Measurements from ENCODE around the gene HELQ. TPM values are rescaled to one million over a fixed set of nuclear protein-coding genes. Genes with fewer than 3 reads are reported as not detected.
A peak's percentile ranks its signal among the peaks of the same experiment; 100 is the strongest.

The HELQ gene
- total and polyA plus RNA-seq, 10 of the 15 experiments (the other 5 are each of a cell fraction or from before 2014, with no cell fraction given): 4.5 to 13.3 (median 10.6) TPM

DNA sequence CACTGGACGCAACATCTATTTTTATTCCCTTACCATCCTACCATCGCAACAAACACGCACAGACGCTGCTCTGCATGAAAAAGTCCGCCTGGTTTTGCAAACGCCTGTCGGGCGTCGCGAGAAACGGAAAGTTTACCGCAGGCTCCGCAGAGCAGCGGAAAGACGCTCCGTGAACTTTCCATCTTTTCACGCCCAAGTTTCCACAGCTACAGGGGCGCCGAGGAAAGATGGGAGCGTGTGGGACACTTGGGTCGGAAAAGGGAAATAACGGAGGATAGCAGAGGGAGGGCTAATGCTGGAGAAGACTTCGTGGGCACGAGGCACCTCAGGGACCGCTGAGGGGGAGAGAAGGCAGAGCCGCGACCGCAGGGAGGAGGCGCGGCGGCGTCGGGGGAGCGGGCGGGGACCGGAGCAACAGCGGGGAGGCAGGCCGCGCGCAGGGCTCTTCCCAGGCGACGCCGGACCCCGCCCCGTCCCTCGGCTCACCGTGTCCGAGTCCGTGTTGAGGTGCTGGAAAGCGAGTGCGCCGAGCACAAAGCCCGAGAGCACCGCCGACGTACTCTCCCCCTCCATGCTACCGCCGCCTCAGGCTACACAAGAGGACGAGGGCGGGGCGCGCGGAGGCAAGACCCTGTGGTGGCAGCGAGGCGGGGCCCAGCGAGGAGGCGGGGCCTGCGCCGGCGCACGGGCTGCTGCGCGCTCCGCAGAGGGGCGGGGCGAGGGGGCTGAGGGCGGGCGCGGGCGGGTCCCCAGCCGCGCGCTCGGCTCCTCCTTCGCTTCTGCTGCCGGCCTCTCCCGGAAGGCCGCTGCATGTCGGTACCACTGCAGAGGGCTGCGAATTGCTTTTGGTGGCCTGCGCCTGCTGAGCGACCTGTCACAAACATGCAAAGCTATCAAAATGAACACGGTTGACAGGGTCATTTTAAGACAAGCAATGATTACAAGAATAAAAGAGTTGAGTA is 29.2 kb upstream of the HELQ start, which contains the start of gene ABRAXAS1 (continued):
- TF ChIP-seq, protein P1, sequence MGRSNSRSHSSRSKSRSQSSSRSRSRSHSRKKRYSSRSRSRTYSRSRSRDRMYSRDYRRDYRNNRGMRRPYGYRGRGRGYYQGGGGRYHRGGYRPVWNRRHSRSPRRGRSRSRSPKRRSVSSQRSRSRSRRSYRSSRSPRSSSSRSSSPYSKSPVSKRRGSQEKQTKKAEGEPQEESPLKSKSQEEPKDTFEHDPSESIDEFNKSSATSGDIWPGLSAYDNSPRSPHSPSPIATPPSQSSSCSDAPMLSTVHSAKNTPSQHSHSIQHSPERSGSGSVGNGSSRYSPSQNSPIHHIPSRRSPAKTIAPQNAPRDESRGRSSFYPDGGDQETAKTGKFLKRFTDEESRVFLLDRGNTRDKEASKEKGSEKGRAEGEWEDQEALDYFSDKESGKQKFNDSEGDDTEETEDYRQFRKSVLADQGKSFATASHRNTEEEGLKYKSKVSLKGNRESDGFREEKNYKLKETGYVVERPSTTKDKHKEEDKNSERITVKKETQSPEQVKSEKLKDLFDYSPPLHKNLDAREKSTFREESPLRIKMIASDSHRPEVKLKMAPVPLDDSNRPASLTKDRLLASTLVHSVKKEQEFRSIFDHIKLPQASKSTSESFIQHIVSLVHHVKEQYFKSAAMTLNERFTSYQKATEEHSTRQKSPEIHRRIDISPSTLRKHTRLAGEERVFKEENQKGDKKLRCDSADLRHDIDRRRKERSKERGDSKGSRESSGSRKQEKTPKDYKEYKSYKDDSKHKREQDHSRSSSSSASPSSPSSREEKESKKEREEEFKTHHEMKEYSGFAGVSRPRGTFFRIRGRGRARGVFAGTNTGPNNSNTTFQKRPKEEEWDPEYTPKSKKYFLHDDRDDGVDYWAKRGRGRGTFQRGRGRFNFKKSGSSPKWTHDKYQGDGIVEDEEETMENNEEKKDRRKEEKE (IDR thresholded peaks at IDR 0.05): no peak
- TF ChIP-seq MXI1 (IDR thresholded peaks at IDR 0.05; ENCODE audit: low read depth, low read length) (peak; percentile 14; the same call in 1 of the 2 replicates), TCF7 (IDR thresholded peaks at IDR 0.05; ENCODE audit: borderline replicate concordance) (no peak), DPF2 (IDR thresholded peaks at IDR 0.05) (peak; percentile 70; the same call in 1 of the 2 replicates), ZNF687 (IDR thresholded peaks at IDR 0.05) (peak; percentile 75), IKZF1 (conservative IDR thresholded peaks at IDR 0.05) (peak; percentile 98), ZNF384 (IDR thresholded peaks at IDR 0.05; ENCODE audit: borderline replicate concordance, low read depth, low read length) (no peak), POU2F2 (IDR thresholded peaks at IDR 0.05; ENCODE audit: borderline replicate concordance, low read depth, low read length) (peak; percentile 80; the same call in 2 of the 3 replicates), POLR2AphosphoS5 (IDR thresholded peaks at IDR 0.05; ENCODE audit: low read length) (peak; percentile 92), CBX5 (IDR thresholded peaks at IDR 0.05; ENCODE audit: low read depth) (no peak; the same call in 1 of the 2 replicates), BHLHE40 (IDR thresholded peaks at IDR 0.05; ENCODE audit: borderline replicate concordance in 1 of 2, low read depth in 2 of 2, low read length in 1 of 2) (peak; percentile 59 to 88; a peak in 3 of 4 replicates), EGR1 (IDR thresholded peaks at IDR 0.05; ENCODE audit: borderline replicate concordance in 1 of 2, low read depth in 2 of 2, low read length in 2 of 2) (peak in 1 of 2 experiments; percentile 20; a peak in 1 of 3 replicates)
- TF ChIP-seq, protein P2, sequence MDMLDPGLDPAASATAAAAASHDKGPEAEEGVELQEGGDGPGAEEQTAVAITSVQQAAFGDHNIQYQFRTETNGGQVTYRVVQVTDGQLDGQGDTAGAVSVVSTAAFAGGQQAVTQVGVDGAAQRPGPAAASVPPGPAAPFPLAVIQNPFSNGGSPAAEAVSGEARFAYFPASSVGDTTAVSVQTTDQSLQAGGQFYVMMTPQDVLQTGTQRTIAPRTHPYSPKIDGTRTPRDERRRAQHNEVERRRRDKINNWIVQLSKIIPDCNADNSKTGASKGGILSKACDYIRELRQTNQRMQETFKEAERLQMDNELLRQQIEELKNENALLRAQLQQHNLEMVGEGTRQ (IDR thresholded peaks at IDR 0.05; ENCODE audit: borderline replicate concordance, low read depth, low read length): no peak
- TF ChIP-seq, protein P3, sequence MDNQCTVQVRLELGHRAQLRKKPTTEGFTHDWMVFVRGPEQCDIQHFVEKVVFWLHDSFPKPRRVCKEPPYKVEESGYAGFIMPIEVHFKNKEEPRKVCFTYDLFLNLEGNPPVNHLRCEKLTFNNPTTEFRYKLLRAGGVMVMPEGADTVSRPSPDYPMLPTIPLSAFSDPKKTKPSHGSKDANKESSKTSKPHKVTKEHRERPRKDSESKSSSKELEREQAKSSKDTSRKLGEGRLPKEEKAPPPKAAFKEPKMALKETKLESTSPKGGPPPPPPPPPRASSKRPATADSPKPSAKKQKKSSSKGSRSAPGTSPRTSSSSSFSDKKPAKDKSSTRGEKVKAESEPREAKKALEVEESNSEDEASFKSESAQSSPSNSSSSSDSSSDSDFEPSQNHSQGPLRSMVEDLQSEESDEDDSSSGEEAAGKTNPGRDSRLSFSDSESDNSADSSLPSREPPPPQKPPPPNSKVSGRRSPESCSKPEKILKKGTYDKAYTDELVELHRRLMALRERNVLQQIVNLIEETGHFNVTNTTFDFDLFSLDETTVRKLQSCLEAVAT (IDR thresholded peaks at IDR 0.05): 0 out of 2 replicates have a peak, but pooled peaks have one; percentile 34
- TF ChIP-seq, protein P4, sequence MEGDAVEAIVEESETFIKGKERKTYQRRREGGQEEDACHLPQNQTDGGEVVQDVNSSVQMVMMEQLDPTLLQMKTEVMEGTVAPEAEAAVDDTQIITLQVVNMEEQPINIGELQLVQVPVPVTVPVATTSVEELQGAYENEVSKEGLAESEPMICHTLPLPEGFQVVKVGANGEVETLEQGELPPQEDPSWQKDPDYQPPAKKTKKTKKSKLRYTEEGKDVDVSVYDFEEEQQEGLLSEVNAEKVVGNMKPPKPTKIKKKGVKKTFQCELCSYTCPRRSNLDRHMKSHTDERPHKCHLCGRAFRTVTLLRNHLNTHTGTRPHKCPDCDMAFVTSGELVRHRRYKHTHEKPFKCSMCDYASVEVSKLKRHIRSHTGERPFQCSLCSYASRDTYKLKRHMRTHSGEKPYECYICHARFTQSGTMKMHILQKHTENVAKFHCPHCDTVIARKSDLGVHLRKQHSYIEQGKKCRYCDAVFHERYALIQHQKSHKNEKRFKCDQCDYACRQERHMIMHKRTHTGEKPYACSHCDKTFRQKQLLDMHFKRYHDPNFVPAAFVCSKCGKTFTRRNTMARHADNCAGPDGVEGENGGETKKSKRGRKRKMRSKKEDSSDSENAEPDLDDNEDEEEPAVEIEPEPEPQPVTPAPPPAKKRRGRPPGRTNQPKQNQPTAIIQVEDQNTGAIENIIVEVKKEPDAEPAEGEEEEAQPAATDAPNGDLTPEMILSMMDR (IDR thresholded peaks at IDR 0.05 in 2 of 3, conservative IDR thresholded peaks at IDR 0.05 in 1 of 3; ENCODE audit: control insufficient read depth in 2 of 3, extremely low read depth in 1 of 3, insufficient read depth in 1 of 3, low read depth in 3 of 3, low read length in 3 of 3): no peak
